GM12878 (cell line): ENCODE data around the gene CDCA8. TPM values are rescaled to one million over a fixed set of nuclear protein-coding genes. Genes with fewer than 3 reads are reported as not detected.

Experiments used
- ATAC-seq: fragments of 200-7000 bp; cut with Tn5 transposase; 3 replicates; pipeline ENCODE4 v1.9.1; 2020; ENCODE audit warnings: mild to moderate bottlenecking, moderate library complexity
- BruUV-seq: library from RNA; stranded (reverse); fragments of 400-500 nt; replicated peaks from 2 replicates; lab custom pipeline; 2021; lab: Mats Ljungman, UMichigan
- CTCF ChIA-PET: fragments of 300-600 bp; sonication (Branson Sonifier 250); formaldehyde crosslinking; extraction: SDS; loops from one replicate; lab custom pipeline; 2021; ENCODE audit warnings: inconsistent platforms; lab: Yijun Ruan, JAX
- POLR2A ChIA-PET: fragments of 350-600 bp; formaldehyde crosslinking; extraction: SDS; loops from one replicate; lab custom pipeline; 2021; ENCODE audit warnings: inconsistent platforms; lab: Charles Lee
- RAD21 ChIA-PET: fragments of 300-600 bp; sonication (Branson Sonifier 250); formaldehyde crosslinking; loops from one replicate; lab custom pipeline; 2023; ENCODE audit warnings: antibody characterized with exemption; ENCODE audit not compliant: unreplicated experiment; lab: Charles Lee
- SMC1A ChIA-PET: fragments of 300-600 bp; sonication (Branson Sonifier 250); formaldehyde crosslinking; loops from one replicate; lab custom pipeline; 2023; ENCODE audit not compliant: unreplicated experiment, uncharacterized antibody; lab: Charles Lee
- DNase-seq: peaks from one replicate; pipeline ENCODE4 v3.0.0-alpha.2; 2011; ENCODE audit warnings: low read depth, low spot score
- FAIRE-seq: peaks from 3 replicates; lab custom pipeline; 2011; peaks lifted over from hg19 to GRCh38; lab: Jason Lieb, UNC
- H2AFZ ChIP-seq: 2 replicates; pipeline ENCODE4 v1.6.0; 2011; ENCODE audit warnings: low read depth, low read length, control low read depth; ENCODE audit not compliant: control insufficient read depth
- H3K27ac ChIP-seq: 2 replicates; pipeline ENCODE4 v1.5.1; 2011; ENCODE audit warnings: control low read depth; ENCODE audit not compliant: control insufficient read depth, insufficient read depth
- H3K27me3 ChIP-seq, 2 experiments: replicated peaks in 1 of 2; 2 replicates each; pipeline versions ENCODE4 v1.6.0 to v1.6.1; 2011; ENCODE audit warnings: low read length in 1 of 2; ENCODE audit not compliant: control insufficient read depth in 2 of 2, insufficient read depth in 2 of 2
- H3K36me3 ChIP-seq, 2 experiments: 2 replicates each; pipeline ENCODE4 v1.5.1; 2011; ENCODE audit warnings: low read length in 1 of 2; ENCODE audit not compliant: control insufficient read depth in 2 of 2, insufficient read depth in 2 of 2
- H3K4me1 ChIP-seq: 2 replicates; pipeline ENCODE4 v1.6.1; 2011; ENCODE audit warnings: mild to moderate bottlenecking, low read length, moderate library complexity, mixed read lengths; ENCODE audit not compliant: control insufficient read depth, insufficient read depth
- H3K4me2 ChIP-seq: 2 replicates; pipeline ENCODE4 v1.6.0; 2011; ENCODE audit warnings: control low read depth; ENCODE audit not compliant: control insufficient read depth, insufficient read depth
- H3K4me3 ChIP-seq: fragments of 200-600 bp; sonication (generic); 2 replicates; pipeline ENCODE4 v1.5.1; 2016
- H3K79me2 ChIP-seq: 2 replicates; pipeline ENCODE4 v1.6.0; 2011; ENCODE audit warnings: low read length; ENCODE audit not compliant: control insufficient read depth, insufficient read depth
- H3K9ac ChIP-seq: 2 replicates; pipeline ENCODE4 v1.8.0; 2011; ENCODE audit warnings: low read length, control low read depth, mixed read lengths; ENCODE audit not compliant: control insufficient read depth, insufficient read depth
- H3K9me3 ChIP-seq: replicated peaks from 3 replicates; pipeline ENCODE4 v1.5.1; 2011; ENCODE audit warnings: mild to moderate bottlenecking, low read length; ENCODE audit not compliant: control insufficient read depth, insufficient read depth
- H4K20me1 ChIP-seq: 2 replicates; pipeline ENCODE4 v1.6.0; 2011; ENCODE audit not compliant: control insufficient read depth, insufficient read depth
- ASH2L ChIP-seq: fragments of 300-600, 200-600 bp; sonication (generic); IDR thresholded peaks from 2 replicates; pipeline ENCODE4 v1.6.1; 2017; ENCODE audit warnings: low read depth, mild to moderate bottlenecking, borderline replicate concordance
- CBFB ChIP-seq: IDR thresholded peaks from 2 replicates; pipeline ENCODE4 v1.6.1; 2016; ENCODE audit warnings: antibody characterized with exemption, low read depth
- HDAC2 ChIP-seq: fragments of 200-600 bp; sonication (generic); IDR thresholded peaks from 2 replicates; pipeline ENCODE4 v1.6.1; 2017
- NFYA ChIP-seq: IDR thresholded peaks from 2 replicates; pipeline ENCODE4 v1.6.1; 2011; ENCODE audit warnings: low read depth, mild to moderate bottlenecking, low read length, improper control_type of control experiment, borderline replicate concordance
- NR2F1 ChIP-seq: fragments of 450-650 bp; conservative IDR thresholded peaks from 2 replicates; pipeline ENCODE4 v1.6.1; 2017; ENCODE audit warnings: mild to moderate bottlenecking
- POLR2A ChIP-seq: IDR thresholded peaks from 2 replicates; pipeline ENCODE4 v1.6.1; 2011; ENCODE audit warnings: low read depth, mild to moderate bottlenecking, low read length
- SIX5 ChIP-seq: IDR thresholded peaks from 2 replicates; pipeline ENCODE4 v1.6.1; 2011; ENCODE audit warnings: mild to moderate bottlenecking, low read depth, low read length, moderate library complexity; ENCODE audit not compliant: severe bottlenecking
- SP1 ChIP-seq: IDR thresholded peaks from one replicate; pipeline ENCODE4 v1.6.1; 2011; ENCODE audit warnings: low read depth, low read length
- SREBF2 ChIP-seq: IDR thresholded peaks from 2 replicates; pipeline ENCODE4 v1.6.1; 2012; ENCODE audit warnings: mild to moderate bottlenecking, low read length
- SUZ12 ChIP-seq: fragments of 200-600 bp; sonication (generic); IDR thresholded peaks from one replicate; pipeline ENCODE4 v1.6.1; 2018; ENCODE audit warnings: antibody characterized with exemption, mild to moderate bottlenecking; ENCODE audit not compliant: unreplicated experiment
- TAF1 ChIP-seq: IDR thresholded peaks from 2 replicates; pipeline ENCODE4 v1.6.1; 2011; ENCODE audit warnings: mild to moderate bottlenecking, low read depth, low read length, borderline replicate concordance
- TARDBP ChIP-seq: IDR thresholded peaks from 2 replicates; pipeline ENCODE4 v1.6.1; 2016; ENCODE audit warnings: borderline replicate concordance
- TCF3 ChIP-seq: IDR thresholded peaks from 2 replicates; pipeline ENCODE4 v1.6.1; 2012; ENCODE audit warnings: low read depth, mild to moderate bottlenecking, low read length, borderline replicate concordance; ENCODE audit not compliant: insufficient read depth
- ZBED1 ChIP-seq: IDR thresholded peaks from 2 replicates; pipeline ENCODE4 v1.6.1; 2016; ENCODE audit warnings: borderline replicate concordance
- ZNF24 ChIP-seq: fragments of 450-650 bp; IDR thresholded peaks from 2 replicates; pipeline ENCODE4 v1.6.1; 2017; ENCODE audit warnings: antibody characterized with exemption, mild to moderate bottlenecking
- WGBS: methylation state at CpG from one replicate; pipeline ENCODE4 v1.1.6; 2016; ENCODE audit warnings: low lambda C conversion rate; ENCODE audit not compliant: insufficient replicate concordance, insufficient coverage; ENCODE audit errors: missing lambda C conversion rate; 5-methylcytosine and 5-hydroxymethylcytosine counted together
- in situ Hi-C: fragments of 300-500 bp; cut with MboI; formaldehyde crosslinking; loops from 9 replicates; pipeline ENCODE4 v1.14.3; 2018; ENCODE audit warnings: mixed read lengths
- intact Hi-C: fragments of 100-400 bp; cut with micrococcal nuclease; formaldehyde crosslinking; loops from one replicate; pipeline ENCODE4 v1.14.2; 2022; ENCODE audit not compliant: unreplicated experiment
- polyA plus RNA-seq, 11 experiments: library from polyadenylated mRNA; depleted of rRNA in 4 of 11; unstranded in 6 of 11; stranded (reverse) in 5 of 11; fragments of >200 nt; fragmentation: Nextera tagmentation in 4 of 11; fragmentation: Illumina TruSeq in 1 of 11; extraction: Ambion mirVana in 4 of 11; extraction: Trizol in 1 of 11; gene quantifications; 1 replicate in 1 of 11; 2 replicates in 10 of 11; pipeline versions ENCODE4 v1.2.1 to v1.2.3, GENCODE V29; 2011 to 2016; ENCODE audit warnings: inconsistent platforms in 2 of 11, missing spikeins in 2 of 11, low read depth in 1 of 11
- total RNA-seq, 4 experiments: library from RNA; depleted of rRNA in 3 of 4; stranded (reverse); fragments of >200 nt in 3 of 4; fragmentation: Illumina TruSeq in 1 of 4; extraction: Trizol in 1 of 4; gene quantifications; 2 replicates each; pipeline versions ENCODE4 v1.2.1 to v1.2.3, GENCODE V29; 2013 to 2021
- TF ChIP-seq, protein P1 (sequence below): fragments of 450-650 bp; formaldehyde crosslinking; IDR thresholded peaks from 2 replicates; pipeline ENCODE4 v1.4.0; 2020; ENCODE audit warnings: mild to moderate bottlenecking, moderate library complexity

CDCA8 gene
- total and polyA plus RNA-seq, 10 of the 15 experiments (the other 5 are each of a cell fraction or from before 2014, with no cell fraction given) = 21.3 to 98.1 (median 61.4) TPM

DNA sequence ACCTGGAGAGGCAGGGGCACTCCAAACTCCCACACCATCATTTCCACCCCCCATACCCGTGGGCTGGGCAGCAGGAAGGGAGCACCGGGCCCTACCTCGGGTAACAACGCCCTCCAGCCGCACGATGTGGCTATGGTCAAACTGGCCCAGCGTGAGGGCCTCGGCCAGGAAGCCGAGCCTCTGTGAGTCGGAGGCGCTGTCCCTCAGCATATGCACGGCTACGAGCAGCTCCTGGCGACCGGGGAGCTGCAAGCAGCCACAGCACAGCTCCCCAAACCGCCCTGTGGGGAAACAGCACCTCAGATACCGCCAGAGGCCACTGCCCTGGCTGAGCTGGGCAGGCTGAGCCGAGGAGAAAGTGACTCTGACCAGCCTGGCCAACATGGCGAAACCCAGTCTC is 29.2 kb downstream of the CDCA8 start:
- Histone ChIP-seq H2AFZ (no peak overlapping the region), H3K4me2 (no peak overlapping the region), H4K20me1 (no peaks in the 10 kb centered on the region), H3K4me3 (no peak overlapping the region), H3K36me3 (no peaks in the 10 kb centered on the region), H3K9ac (no peak overlapping the region), H3K4me1 (no peaks in the 10 kb centered on the region), H3K27me3 (0 out of 4 replicates have a peak, but pooled peaks cover 0 to 1% of the 10 kb centered on the region in 2 experiments), H3K79me2 (no peaks in the 10 kb centered on the region), H3K9me3 (no peaks in the 10 kb centered on the region), H3K27ac (no peak overlapping the region)
- FAIRE-seq (no peak), DNase-seq (no peak), ATAC-seq (no peak)
- ChIA-PET RAD21 (no interaction called here), CTCF (interaction anchor here (0.6 kb wide), 1 partner anchor 1147 kb away, joined by 3 read pairs; no protein-coding TSS in a partner anchor), POLR2A (no interaction called here), SMC1A (interaction anchor here (0.6 kb wide), 1 partner anchor 206 kb away, joined by 5 read pairs; no protein-coding TSS in a partner anchor)
- WGBS = 32% methylated on average over 19 of the region's 19 CpGs
- no peak for TF ChIP-seq NR2F1
- TF ChIP-seq ASH2L = no peak
- TF ChIP-seq HDAC2 = no peak
- no peak for TF ChIP-seq POLR2A
- TF ChIP-seq TAF1 = no peak
- no peak for TF ChIP-seq SREBF2
- TF ChIP-seq SUZ12 = no peak
- TF ChIP-seq NFYA = no peak
- TF ChIP-seq ZBED1 = no peak
- no peak for TF ChIP-seq SP1
- TF ChIP-seq SIX5 = no peak
- no peak for TF ChIP-seq TARDBP
- TF ChIP-seq, protein P1, sequence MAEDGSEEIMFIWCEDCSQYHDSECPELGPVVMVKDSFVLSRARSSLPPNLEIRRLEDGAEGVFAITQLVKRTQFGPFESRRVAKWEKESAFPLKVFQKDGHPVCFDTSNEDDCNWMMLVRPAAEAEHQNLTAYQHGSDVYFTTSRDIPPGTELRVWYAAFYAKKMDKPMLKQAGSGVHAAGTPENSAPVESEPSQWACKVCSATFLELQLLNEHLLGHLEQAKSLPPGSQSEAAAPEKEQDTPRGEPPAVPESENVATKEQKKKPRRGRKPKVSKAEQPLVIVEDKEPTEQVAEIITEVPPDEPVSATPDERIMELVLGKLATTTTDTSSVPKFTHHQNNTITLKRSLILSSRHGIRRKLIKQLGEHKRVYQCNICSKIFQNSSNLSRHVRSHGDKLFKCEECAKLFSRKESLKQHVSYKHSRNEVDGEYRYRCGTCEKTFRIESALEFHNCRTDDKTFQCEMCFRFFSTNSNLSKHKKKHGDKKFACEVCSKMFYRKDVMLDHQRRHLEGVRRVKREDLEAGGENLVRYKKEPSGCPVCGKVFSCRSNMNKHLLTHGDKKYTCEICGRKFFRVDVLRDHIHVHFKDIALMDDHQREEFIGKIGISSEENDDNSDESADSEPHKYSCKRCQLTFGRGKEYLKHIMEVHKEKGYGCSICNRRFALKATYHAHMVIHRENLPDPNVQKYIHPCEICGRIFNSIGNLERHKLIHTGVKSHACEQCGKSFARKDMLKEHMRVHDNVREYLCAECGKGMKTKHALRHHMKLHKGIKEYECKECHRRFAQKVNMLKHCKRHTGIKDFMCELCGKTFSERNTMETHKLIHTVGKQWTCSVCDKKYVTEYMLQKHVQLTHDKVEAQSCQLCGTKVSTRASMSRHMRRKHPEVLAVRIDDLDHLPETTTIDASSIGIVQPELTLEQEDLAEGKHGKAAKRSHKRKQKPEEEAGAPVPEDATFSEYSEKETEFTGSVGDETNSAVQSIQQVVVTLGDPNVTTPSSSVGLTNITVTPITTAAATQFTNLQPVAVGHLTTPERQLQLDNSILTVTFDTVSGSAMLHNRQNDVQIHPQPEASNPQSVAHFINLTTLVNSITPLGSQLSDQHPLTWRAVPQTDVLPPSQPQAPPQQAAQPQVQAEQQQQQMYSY = no peak
- no peak for TF ChIP-seq ZNF24
- TF ChIP-seq TCF3 = no peak
- no peak for TF ChIP-seq CBFB
- BruUV-seq = no TSS peak
- intact Hi-C loops (no loop called here), in situ Hi-C loops (no loop called here)
